ENCODE measurements around the gene MYOF.
A peak's percentile ranks its signal among the peaks of the same experiment; 100 is the strongest.
"Not testable (repeated sequence)": the region's sequence is repeated elsewhere in the genome, so short reads cannot be mapped to it uniquely, and the experiment has no call there.

The MYOF gene

DNA sequence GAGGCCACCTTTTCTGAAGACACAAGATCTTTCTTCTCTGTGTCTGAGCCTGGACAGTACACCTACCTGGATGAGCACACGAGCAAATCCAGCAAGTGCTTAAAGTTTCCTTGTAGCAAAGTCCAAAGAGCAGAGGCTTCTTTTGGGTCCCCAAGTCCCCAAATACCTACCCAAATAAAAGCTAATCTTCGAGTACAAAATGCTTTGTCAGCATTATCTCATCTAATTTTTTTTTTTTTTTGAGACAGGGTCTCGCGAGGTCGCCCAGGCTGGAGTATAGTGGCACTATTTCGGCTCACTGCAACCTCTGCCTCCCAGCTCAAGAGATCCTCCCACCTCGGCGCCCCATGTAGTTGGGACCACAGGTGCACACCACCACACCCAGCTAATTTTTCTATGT lies 24.6 kb downstream of the MYOF start:
- no peak for DNase-seq (ENCODE audit: low spot score)

DNA sequence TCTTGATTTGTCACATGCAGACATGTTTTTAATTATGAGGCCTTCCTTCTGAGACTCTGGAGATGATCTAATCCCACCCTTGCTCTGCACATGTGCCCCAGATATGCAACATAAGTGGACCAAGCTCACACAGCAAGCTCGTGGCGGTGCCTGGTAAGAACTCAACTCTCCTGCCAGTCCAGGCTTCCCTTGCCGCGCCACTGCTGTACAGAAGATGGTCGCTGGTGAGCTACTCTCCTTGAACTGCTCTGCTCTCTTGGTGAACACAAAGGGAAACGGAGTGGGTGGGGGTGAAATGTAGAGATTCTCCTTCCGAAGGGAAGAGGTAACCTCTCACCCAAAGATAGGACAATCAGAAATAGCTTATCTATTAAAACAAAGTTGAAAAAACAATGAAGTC lies 25.7 kb downstream of the MYOF start:
- no peak for DNase-seq (ENCODE audit: low spot score)

DNA sequence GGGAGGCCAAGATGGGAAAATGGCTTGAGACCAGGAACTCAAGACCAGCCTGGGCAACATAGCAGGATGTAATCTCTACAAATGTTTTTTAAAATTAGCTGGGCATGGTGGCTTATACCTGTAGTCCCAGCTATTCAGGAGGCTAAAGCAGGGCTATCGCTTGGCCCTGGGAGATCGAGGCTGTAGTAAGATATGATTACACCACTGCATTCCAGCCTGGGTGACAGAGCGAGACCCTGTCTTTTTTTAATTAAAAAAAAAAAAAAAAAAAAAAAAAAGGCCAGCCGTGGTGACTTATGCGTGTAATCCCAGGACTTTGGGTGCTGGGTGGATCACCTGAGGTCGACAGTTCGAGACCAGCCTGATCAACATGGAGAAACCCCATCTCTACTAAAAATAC lies 27.4 kb downstream of the MYOF start:
- no peak for DNase-seq (ENCODE audit: low spot score)

DNA sequence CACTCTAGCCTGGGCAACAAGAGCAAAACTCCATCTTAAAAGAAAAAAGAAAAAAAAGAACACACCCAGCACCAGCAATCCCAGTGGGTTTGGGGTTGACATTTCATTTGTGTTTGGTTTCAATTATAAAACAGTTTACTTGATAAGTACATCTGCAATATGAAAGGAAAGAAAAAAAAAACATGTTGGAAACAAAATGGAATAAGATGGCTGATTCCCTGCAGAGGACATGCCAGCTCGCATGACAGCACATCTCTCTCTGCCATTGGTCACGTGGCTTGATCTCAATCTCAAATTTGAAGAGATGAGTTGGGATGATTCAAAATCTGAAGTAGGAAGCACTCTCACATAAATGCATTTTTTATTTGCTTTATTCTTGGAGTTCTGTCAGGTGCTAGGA lies 28.0 kb downstream of the MYOF start:
- DNase-seq (ENCODE audit: low spot score) = no peak

DNA sequence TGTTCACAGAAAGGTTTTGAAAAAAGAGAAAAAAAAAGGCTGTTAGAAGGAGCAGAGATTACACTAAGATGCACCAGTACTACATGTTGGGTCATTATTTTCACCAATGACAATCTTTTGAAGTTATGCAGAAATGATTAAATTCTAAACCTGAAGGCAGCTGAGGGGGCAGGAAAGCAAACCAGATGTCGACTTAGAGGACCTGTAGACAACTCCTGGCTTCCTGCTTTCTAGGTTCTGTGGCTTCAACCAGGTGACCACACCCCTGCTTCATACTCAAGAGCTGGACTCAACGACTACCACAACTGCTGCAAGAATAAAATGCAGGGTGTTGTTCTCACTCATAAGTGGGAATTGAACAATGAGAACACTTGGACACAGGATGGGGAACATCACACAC lies 30.0 kb downstream of the MYOF start:
- no peak for DNase-seq (ENCODE audit: low spot score)

DNA sequence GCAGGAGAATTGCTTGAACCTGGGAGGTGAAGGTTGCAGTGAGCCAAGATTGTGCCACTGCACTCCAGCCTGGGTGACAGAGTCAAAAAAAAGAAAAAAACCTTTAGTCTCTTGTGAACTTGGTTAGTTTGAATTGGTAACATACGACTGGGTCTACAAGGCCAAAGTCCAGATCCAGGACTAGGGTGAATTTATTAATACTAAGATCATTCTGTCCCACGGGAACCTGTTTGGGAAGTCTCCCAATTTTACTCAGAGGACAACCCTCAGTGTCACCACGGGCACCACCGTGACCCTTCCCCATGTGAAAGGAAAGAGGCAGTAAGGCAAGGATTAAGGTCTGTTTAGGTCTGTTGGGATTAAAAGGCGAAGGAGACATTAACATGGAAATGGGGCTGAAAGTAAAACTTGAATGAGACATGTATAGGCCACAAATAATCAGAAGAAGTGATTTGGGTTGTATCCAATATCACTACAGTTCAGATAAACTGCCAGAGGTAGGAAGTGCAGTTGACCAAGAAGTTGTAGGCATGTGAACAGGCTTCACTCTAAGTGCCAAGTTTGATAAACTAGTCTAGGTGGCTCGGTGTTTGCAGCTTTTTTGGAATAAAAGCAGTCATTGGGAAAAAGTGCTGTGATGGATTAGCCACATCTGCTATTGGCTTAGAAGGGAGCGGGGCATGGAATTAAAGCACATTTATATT lies 30.7 kb downstream of the MYOF start:
- no peak for DNase-seq (ENCODE audit: low spot score)

DNA sequence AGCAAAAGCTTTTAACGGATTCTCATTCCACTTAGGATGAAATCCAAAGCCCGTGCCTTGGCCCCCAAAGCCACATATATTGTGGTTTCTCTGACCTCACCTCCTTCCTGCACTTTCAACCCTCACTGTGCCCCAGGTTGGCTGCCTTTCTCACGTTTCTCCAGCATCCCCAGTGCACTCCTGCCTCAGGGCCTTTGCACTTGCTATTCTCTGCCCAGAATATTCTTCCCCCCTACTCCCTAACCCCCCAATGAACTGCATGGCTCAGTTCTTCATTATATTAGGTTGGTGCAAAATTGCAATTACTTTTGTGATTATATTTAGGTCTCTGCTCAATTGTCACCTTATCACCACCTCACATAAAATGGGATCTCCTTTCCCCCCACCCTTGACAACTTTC lies 34.2 kb downstream of the MYOF start:
- DNase-seq (ENCODE audit: low spot score) = no peak

DNA sequence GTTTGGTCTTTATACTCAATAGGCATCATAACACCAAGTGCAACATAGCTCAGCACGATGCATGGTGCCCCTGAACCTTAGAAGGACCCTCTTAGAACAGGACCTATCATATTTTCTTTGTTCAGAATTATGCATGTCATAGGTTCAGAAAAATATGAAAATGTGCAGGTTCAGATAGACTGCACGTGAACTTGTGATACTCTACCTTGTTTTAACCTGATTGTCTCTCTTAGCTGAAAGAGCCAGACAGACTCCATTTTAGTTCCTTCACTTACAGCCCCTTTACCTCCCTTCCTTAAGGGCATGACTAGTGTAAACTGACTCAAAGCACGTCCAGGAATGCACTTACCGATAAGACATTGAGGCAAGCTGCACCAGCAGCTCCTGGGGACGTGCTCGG lies 35.1 kb downstream of the MYOF start:
- DNase-seq (ENCODE audit: low spot score) = no peak

DNA sequence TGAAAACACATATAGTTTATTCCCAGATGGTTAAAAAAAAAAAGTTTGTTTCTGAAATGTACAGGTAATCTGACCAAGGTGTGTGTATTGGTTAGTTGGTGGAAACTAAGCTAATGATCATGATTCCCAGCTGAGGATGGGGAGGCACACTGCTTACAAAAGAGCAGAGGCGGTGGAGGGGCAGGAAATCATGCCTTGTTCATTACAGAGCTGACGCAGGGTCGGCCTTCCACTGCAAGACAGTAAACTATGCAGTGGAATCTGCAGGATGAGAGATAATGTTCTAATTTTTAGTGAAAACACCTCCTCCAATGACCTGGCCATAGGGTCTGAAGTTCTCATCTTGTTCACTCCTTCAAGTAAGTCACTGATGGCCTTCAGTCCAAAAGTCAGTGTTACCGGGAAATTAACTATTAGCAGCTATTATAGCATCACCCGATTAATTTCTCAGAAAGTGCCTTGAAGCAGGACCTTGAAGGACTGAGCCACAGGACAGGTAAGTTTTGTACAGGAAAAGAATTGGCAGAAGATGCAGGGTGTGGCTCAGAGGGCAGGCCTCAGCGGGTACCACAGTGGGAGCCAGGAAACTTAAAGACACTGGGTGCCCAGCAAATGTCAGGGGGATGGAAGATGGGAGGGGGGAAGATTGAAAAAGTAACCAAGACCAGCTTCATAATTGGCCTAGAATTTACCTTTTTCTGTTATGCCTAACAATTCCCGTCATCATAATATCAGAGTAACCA lies 36.0 kb downstream of the MYOF start:
- no peak for DNase-seq (ENCODE audit: low spot score)

DNA sequence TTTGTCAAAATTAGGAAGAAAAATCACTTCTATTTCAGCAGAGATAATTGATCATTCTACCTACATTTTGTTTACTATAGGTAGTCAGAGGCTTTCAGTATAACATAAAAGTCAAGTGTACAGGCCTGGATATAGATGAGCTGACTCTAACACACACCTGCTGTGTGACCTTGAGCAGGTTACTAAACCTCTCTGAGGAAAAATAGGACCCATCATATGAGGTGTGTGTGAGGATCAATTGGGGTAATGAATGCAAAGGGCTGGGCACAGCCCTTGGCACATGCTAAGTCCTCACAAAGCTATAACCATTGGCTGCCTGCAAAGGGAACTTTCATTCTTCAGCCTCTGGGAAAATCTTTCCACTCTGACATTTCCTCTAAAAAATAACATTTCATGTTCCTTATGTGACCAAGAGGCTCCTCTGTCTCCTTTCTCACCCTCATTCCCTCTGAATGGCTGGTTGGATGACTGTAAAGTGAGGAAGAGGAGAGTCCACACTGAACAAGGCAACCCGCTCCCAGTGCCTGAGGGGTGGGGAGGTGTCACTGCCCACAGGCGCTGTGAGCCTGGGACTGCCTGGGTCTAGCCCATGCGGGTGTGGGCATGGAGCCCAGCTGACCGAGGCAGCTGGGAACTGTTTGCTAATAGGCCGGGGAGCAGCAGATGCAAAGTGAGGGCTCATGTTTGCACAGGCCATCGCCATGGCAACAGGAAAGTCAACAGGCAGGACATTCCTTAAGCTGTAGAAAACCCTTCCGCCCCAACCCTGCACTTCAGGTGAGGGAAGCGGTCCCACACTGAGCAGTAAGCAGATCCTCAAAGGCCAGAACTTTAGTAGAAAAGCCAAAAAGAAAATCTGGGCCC lies 36.8 kb downstream of the MYOF start:
- peak; percentile 96 for DNase-seq (ENCODE audit: low spot score)

DNA sequence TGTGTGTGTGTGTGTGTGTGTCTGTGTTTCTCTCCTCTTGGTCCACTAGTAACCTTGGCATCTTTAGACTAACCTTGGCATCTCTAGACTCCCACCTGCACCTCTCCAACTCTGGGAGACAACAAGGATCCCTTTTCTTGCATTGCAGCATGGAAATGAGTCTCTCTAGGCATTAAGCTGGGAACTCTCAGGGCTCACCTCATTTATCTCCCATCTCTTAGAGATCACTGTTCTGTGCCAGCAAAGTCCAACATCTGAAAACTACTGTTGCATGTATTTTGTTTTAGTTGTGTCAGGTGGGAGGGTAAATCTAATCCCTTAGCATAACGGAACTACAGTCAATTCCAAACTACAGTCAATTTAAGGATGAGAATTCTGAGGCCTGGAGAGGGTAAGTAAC lies 38.7 kb downstream of the MYOF start:
- no peak for DNase-seq (ENCODE audit: low spot score)

DNA sequence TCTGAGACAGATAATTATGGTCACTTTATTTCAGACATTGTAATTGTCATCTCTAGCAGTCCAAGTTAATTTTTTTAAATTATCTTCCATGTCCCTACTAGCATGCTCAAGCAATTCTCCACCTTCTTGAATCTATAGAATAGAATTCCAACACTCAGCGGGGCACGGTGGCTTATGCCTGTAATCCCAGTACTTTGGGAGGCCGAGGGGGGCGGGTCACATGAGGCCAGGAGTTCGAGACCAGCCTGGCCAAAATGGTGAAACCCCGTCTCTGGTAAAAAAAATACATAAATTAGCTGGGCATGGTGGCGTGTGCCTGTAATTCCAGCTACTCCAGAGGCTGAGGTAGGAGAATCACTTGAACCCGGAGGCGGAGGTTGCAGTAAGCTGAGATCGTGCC lies 39.4 kb downstream of the MYOF start:
- not testable (repeated sequence) for DNase-seq (ENCODE audit: low spot score)

DNA sequence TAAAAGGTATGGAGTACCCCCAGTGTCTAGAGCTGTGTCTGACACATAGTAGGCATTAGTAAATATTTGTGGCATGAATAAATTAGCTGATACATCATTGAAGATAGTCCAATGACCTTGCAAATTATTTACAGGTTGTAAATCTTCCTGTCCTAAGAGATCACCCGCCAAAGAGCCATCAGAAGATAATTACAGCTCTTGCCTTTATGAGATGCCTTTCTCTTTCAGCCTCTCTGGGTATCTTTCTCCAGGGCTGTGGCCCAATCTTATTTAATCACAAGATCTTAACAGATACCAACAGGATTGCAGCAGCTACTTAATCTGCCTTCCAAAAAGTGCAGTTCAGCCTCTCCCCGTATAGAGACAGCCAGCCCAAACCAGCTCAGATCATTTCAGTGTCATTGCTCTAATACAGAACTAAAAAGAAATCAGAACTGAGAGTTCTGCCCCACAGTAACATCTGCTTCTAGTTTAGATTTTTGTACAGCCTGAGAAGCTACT lies 41.5 kb downstream of the MYOF start:
- no peak for DNase-seq (ENCODE audit: low spot score)

DNA sequence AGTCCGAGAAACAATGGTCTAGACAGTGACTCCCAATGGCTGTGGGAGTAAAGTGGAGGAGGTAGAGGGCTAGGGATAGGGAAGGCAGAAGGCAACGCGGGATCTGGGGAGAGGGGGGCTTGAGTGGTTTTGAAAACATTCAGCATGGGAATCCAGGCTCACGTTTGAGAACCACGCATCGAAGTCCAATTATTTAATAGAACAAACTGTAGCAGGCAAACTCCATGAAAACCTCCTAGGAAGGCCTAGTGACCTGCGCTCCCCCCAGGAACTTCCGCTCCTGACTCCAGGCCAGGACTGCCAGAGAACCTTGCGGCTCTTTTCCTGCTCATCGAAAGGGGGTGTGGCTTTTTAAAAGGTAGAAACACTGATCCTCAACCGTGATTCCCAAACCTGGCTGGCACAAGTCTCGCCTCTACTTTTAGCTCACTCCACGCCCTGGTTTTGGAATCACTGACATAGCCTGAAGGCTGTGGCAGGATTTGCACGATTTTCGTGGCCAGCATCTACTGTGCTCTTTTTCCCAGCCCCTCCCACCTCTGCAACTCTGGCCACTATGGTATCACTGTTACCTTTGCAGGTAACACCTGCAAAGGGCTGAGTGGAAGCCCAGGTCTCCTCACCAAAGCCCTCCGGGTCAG lies 43.4 kb downstream of the MYOF start:
- DNase-seq (ENCODE audit: low spot score) = peak; percentile 81

DNA sequence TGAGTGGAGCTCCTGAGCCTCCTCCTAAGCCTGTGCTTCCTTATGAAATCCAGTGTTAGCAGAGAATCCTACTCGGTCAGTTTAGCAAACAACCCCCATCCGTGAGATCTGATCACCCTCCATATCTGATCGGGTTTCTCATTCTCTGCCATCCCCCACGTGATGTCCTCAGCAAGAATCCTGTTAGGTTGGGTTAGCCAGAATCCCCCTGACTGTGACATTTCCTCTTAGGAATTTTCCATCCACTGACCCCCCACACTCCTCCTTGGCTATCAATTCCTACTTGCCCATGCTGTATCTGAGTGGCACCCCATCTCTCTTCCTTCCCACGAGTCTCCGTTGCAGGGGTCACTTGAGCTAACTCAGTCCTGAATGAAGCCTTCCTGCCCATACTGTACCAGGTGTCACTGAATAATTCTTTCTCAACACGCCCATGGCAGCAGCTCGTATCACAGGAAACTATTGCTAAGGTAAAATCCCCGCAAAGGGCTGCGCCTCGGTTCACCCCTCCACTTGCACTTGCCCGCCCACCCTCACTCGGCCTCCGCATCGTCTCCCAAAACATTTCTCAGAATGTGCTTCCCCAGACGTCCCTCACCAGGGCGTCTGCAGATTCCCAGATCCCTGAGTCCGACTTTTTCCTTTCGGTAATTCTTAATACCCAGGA lies 44.1 kb downstream of the MYOF start:
- DNase-seq (ENCODE audit: low spot score) = no peak

DNA sequence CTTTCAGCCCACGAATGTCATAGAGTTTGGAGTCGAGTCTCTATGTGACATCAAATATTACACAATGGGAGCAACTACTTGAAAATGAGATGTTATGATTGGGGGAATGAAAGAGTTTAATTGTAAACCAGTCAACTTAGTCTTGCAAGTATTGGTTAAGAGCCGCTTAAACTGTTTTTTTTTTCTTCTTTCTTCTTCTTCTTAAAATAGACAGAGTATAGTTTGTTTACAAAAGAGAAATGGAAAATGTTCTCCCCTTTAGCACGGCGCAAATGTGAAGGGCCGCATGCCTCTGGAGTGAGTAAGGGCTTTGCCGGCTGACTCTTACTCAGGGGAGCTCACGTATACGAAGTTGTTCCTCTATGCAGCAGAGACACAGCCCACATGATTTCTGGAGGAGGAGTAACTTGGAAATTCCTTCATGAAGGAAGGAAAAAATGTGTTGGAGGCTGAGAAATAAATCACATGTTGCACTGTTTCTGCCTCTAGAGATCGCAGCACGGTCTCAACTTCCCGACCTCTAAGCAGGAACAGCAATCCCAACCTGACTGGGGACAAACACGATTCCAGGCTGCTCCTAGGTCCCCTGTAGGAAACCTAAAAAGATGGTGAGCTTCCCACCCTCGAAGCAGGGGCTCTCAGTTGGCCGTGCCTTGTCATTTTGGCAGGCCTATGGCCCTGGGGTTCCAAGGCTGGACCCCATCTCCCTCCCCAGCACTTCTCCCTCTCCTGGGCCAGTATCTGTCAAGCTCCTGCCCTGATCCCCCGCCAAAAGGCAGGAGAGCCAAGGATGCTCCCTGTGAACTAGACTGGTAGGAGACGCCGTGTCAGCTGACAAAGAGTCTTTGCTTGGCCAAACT lies 44.8 kb downstream of the MYOF start:
- DNase-seq (ENCODE audit: low spot score) = peak; percentile 71

DNA sequence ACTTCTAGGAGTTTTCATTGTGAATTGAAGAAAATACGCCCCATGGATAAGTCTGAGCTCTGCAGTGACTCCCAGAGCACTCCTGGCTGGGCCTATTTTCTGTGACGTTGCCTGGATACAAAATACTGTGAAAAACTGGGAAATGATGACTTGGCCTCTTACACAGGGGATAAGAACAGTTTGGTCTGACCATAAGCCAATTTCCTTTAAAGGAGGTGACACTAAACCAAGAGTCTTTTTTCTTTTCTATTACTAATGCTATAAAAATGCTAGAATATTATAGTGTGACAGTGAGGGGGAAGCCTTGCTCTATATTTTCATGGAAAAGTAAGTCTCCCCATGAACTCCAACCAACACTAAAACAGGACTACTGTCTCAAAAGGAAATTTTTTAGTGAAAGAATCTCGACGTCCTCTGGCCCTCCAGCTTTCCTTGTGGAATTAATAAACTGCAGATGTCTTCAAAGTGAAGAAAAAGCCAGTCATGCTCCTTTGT lies 45.5 kb downstream of the MYOF start:
- DNase-seq (ENCODE audit: low spot score) = no peak

DNA sequence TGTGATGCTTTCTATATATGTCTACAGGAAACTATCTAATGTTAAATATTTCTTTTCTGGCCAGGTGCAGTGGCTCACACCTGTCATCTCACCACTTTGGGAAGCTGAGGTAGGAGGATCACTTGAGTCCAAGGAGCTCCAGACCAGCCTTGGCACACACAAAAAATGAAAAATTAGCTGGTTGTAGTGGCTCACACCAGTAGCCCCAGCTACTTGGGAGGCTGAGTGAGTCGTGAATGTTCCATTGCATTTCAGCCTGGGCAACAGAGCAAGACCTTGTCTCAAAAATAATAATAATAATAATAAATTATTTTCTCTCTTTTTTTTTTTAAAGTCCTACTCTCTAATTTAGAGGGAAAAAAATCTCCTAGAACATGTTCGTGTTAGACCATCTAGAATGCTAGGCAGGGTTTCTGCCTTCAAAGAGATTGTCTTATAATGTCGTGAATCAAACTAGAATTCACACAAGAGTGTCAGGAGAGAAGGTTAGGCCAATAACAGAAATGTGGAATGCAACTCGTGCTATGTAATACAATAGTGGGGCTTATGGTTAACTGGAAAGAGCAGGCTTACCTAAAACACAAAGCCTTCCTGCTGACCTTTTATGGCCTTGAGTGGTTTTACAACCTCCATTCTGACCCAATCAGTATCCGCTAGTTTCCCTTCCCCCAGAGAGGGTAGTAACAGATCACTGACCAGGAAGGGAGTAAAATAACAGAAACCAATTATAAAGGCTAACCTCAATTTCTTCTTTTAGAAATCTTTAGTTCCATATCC lies 46.3 kb downstream of the MYOF start:
- peak; percentile 75 for DNase-seq (ENCODE audit: low spot score)

DNA sequence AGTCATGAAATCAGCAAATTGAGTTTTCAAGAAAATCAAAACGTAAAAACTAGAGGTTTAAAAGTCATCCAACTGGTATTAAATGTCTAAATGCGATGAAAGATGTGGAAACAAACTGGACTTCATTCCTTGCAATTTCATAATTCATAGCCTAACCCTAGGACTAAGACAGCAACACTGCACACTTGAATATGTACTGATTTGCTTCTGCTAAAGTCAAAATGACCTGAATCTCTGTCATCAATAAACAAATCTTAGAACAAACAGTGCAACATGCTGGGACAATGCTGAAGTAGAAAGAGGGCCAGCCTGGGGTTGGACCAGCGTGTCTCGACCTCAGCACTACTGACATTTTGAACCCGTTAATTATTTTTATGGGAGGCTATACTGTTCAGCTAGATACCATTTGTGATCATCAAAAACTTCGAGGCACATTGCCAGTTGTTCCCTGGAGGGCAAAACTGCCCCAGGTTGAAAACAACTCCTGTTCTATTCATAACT lies 47.1 kb downstream of the MYOF start:
- no peak for DNase-seq (ENCODE audit: low spot score)

DNA sequence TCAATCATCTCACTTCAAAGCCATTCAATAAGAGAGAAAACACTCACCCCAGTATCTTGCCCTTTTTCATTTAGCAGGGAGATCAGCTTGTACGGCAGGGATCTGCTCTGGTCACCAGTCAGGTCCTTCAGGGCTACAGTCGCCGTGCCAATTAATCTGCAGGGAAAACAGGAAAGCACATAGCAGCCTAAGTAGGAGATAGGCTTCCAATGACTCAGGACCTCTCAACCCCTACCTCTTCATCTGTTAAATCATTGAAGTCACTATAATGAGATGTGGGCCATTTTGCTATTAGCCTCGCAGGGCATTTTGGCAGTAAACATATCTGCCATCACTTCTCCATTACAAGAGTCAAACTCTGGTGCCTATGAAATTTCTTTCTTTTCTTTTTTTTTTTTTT lies 50.8 kb downstream of the MYOF start:
- DNase-seq (ENCODE audit: low spot score) = no peak

All from iPS-NIHi11 (cell line).